Measurements from ENCODE around the gene SETD2. TPM values are rescaled to one million over a fixed set of nuclear protein-coding genes. Genes with fewer than 3 reads are reported as not detected.

The SETD2 gene
- total and polyA plus RNA-seq, 5 donors from 2014 or later: 10.4 to 93.7 (median 11.7) TPM

DNA sequence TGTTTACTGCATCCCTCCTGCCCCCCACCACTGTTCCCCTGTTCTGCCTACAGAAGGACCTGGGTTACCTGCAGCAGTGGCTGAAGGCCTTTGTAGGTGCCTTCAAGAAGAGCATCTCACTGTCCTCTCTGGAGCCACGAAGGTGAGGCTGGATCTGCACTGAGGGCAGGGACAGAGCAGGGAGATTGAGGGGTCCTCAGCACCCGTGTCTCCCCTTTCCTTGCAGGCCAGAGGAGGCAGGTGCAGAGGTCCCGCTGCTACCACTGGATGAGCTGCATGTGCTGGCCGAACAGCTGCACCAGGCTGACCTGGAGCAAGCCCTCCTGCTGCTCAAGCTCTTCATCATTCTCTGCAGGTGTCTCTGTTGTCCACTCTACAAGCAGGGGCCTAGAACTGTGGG, 175.3 kb downstream of the SETD2 start:
- no peaks in the 10 kb centered on the region for H3K27me3 Mint-ChIP-seq
- H3K9me3 Mint-ChIP-seq: no peaks in the 10 kb centered on the region
- DNase-seq: no peak
- peak overlapping the region; percentile 77 for H3K27ac ChIP-seq (ENCODE audit: insufficient read depth, low read length, poor library complexity, severe bottlenecking)
- H3K4me1 Mint-ChIP-seq: peaks cover 0 to 83% (median 45%) of the 10 kb centered on the region in 4 donors
- ATAC-seq (ENCODE audit: low read depth in 2 of 2): no peak
- no peaks in the 10 kb centered on the region for H3K9me3 ChIP-seq (ENCODE audit: control insufficient read depth in 2 of 2, low read length in 2 of 2)
- peaks cover 63% of the 10 kb centered on the region for H3K4me1 ChIP-seq (ENCODE audit: control insufficient read depth, insufficient read depth, low read length, poor library complexity, severe bottlenecking)
- H3K36me3 Mint-ChIP-seq: peaks cover 11% of the 10 kb centered on the region
- H3K4me3 ChIP-seq (ENCODE audit: low read depth, low read length): peak overlapping the region; percentile 51
- peak overlapping the region; percentile 2 to 91 (median 54) for H3K4me3 Mint-ChIP-seq
- no peaks in the 10 kb centered on the region for H3K27me3 ChIP-seq (ENCODE audit: control insufficient read depth, insufficient read depth, low read length)
- H3K36me3 ChIP-seq (ENCODE audit: control insufficient read depth, insufficient read depth, low read length): peaks cover 36% of the 10 kb centered on the region
- peak overlapping the region; percentile 90 to 92 (median 91) for H3K27ac Mint-ChIP-seq

DNA sequence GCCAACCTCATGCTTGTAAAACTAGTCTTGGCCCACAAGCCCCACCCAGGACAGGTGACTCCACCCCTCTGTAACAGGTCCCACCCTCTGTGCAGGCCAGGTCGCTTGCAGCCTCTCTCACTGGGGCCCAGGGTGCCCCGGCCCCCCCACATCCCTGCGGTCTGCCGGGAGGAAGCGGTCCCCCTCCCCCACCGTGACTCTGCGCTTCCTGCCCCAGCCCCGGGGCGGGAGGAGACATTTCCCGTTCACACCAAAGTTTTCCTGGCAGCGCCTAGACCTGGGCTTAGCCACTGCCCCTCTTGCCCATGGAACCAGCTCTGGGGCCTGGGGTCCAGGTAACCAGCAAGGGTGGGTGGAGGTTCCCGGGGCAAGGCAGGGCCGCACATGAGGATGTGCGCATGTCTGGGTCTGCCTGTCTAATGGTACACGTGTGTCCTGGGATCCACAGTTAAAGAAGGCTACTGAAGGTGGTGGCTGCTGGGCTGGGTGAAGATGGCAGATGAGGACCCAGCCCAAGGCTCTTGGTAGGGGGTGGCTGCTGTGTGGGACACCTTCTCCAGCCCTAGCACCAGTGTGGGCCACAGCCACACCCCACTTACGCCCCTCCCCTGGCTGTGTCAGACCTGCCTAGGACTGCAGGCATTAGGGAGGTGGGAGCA, 176.0 kb downstream of the SETD2 start:
- Histone ChIP-seq H3K9me3 (ENCODE audit: control insufficient read depth in 2 of 2, low read length in 2 of 2) (no peaks in the 10 kb centered on the region), H3K36me3 (ENCODE audit: control insufficient read depth, insufficient read depth, low read length) (peaks cover 29% of the 10 kb centered on the region), H3K4me1 (ENCODE audit: control insufficient read depth, insufficient read depth, low read length, poor library complexity, severe bottlenecking) (peaks cover 71% of the 10 kb centered on the region), H3K4me3 (ENCODE audit: low read depth, low read length) (peak overlapping the region; percentile 61), H3K27me3 (ENCODE audit: control insufficient read depth, insufficient read depth, low read length) (no peaks in the 10 kb centered on the region), H3K27ac (ENCODE audit: insufficient read depth, low read length, poor library complexity, severe bottlenecking) (peak overlapping the region; percentile 77)
- H3K27ac Mint-ChIP-seq: peak overlapping the region; percentile 92 to 97 (median 95)
- H3K27me3 Mint-ChIP-seq: no peaks in the 10 kb centered on the region
- H3K4me1 Mint-ChIP-seq: peaks cover 0 to 88% (median 46%) of the 10 kb centered on the region in 4 donors
- ATAC-seq (ENCODE audit: low read depth in 2 of 2) (peak; percentile 98 to 99), DNase-seq (peak; percentile 83 to 97 (median 91))
- no peaks in the 10 kb centered on the region for H3K9me3 Mint-ChIP-seq
- H3K36me3 Mint-ChIP-seq: peaks cover 11% of the 10 kb centered on the region
- H3K4me3 Mint-ChIP-seq: peak overlapping the region; percentile 85 to 93 (median 90)

- H3K27ac Mint-ChIP-seq: peak overlapping the region; percentile 92 to 97 (median 95)
- peak overlapping the region; percentile 85 to 93 (median 90) for H3K4me3 Mint-ChIP-seq
- peaks cover 25% of the 10 kb centered on the region for H3K36me3 ChIP-seq (ENCODE audit: control insufficient read depth, insufficient read depth, low read length)
- H3K4me1 Mint-ChIP-seq: peaks cover 0 to 90% (median 51%) of the 10 kb centered on the region in 4 donors
- H3K27me3 ChIP-seq (ENCODE audit: control insufficient read depth, insufficient read depth, low read length): no peaks in the 10 kb centered on the region
- peaks cover 76% of the 10 kb centered on the region for H3K4me1 ChIP-seq (ENCODE audit: control insufficient read depth, insufficient read depth, low read length, poor library complexity, severe bottlenecking)
- peaks cover 13% of the 10 kb centered on the region for H3K36me3 Mint-ChIP-seq
- no peaks in the 10 kb centered on the region for H3K9me3 Mint-ChIP-seq
- H3K27me3 Mint-ChIP-seq: no peaks in the 10 kb centered on the region
- ATAC-seq (ENCODE audit: low read depth in 2 of 2): peak; percentile 0 to 3
- peak overlapping the region; percentile 77 for H3K27ac ChIP-seq (ENCODE audit: insufficient read depth, low read length, poor library complexity, severe bottlenecking)
- DNase-seq: peak in 1 of 3 donors; percentile 23
- H3K9me3 ChIP-seq (ENCODE audit: control insufficient read depth in 2 of 2, low read length in 2 of 2): no peaks in the 10 kb centered on the region
- H3K4me3 ChIP-seq (ENCODE audit: low read depth, low read length): peak overlapping the region; percentile 61
Observed at GRCh38 chr3:46987319-46987742, 176.6 kb downstream of the SETD2 start.

GRCh38 chr3:46986782-46987310, 177.1 kb downstream of the SETD2 start:
- H3K27me3 Mint-ChIP-seq: no peaks in the 10 kb centered on the region
- H3K36me3 Mint-ChIP-seq: peaks cover 13% of the 10 kb centered on the region
- ATAC-seq (ENCODE audit: low read depth in 2 of 2): no peak
- Histone ChIP-seq H3K27ac (ENCODE audit: insufficient read depth, low read length, poor library complexity, severe bottlenecking) (peak overlapping the region; percentile 77), H3K4me1 (ENCODE audit: control insufficient read depth, insufficient read depth, low read length, poor library complexity, severe bottlenecking) (peaks cover 81% of the 10 kb centered on the region), H3K9me3 (ENCODE audit: control insufficient read depth in 2 of 2, low read length in 2 of 2) (no peaks in the 10 kb centered on the region), H3K27me3 (ENCODE audit: control insufficient read depth, insufficient read depth, low read length) (no peaks in the 10 kb centered on the region), H3K4me3 (ENCODE audit: low read depth, low read length) (peak overlapping the region; percentile 61), H3K36me3 (ENCODE audit: control insufficient read depth, insufficient read depth, low read length) (peaks cover 23% of the 10 kb centered on the region)
- H3K9me3 Mint-ChIP-seq: no peaks in the 10 kb centered on the region
- DNase-seq: no peak
- H3K4me1 Mint-ChIP-seq: peaks cover 0 to 93% (median 53%) of the 10 kb centered on the region in 4 donors
- peak overlapping the region; percentile 85 to 93 (median 90) for H3K4me3 Mint-ChIP-seq
- H3K27ac Mint-ChIP-seq: peak overlapping the region; percentile 92 to 97 (median 95)

- Histone ChIP-seq H3K4me1 (ENCODE audit: control insufficient read depth, insufficient read depth, low read length, poor library complexity, severe bottlenecking) (peaks cover 88% of the 10 kb centered on the region), H3K27me3 (ENCODE audit: control insufficient read depth, insufficient read depth, low read length) (no peaks in the 10 kb centered on the region), H3K9me3 (ENCODE audit: control insufficient read depth in 2 of 2, low read length in 2 of 2) (no peaks in the 10 kb centered on the region), H3K36me3 (ENCODE audit: control insufficient read depth, insufficient read depth, low read length) (peaks cover 17% of the 10 kb centered on the region), H3K4me3 (ENCODE audit: low read depth, low read length) (peak overlapping the region; percentile 4), H3K27ac (ENCODE audit: insufficient read depth, low read length, poor library complexity, severe bottlenecking) (peak overlapping the region; percentile 77)
- Mint-ChIP-seq H3K27ac (peak overlapping the region; percentile 92 to 97 (median 95)), H3K27me3 (no peaks in the 10 kb centered on the region), H3K4me1 (peaks cover 0 to 98% (median 57%) of the 10 kb centered on the region in 4 donors), H3K9me3 (no peaks in the 10 kb centered on the region), H3K36me3 (peaks cover 13% of the 10 kb centered on the region), H3K4me3 (peak overlapping the region; percentile 47 to 91 (median 86))
- no peak for ATAC-seq (ENCODE audit: low read depth in 2 of 2)
- no peak for DNase-seq
Observed at GRCh38 chr3:46986055-46986730, 177.7 kb downstream of the SETD2 start.

- Histone ChIP-seq H3K27me3 (ENCODE audit: control insufficient read depth, insufficient read depth, low read length) (no peaks in the 10 kb centered on the region), H3K4me3 (ENCODE audit: low read depth, low read length) (no peak overlapping the region), H3K4me1 (ENCODE audit: control insufficient read depth, insufficient read depth, low read length, poor library complexity, severe bottlenecking) (peaks cover 94% of the 10 kb centered on the region), H3K27ac (ENCODE audit: insufficient read depth, low read length, poor library complexity, severe bottlenecking) (peak overlapping the region; percentile 49), H3K36me3 (ENCODE audit: control insufficient read depth, insufficient read depth, low read length) (peaks cover 11% of the 10 kb centered on the region), H3K9me3 (ENCODE audit: control insufficient read depth in 2 of 2, low read length in 2 of 2) (no peaks in the 10 kb centered on the region)
- Mint-ChIP-seq H3K9me3 (no peaks in the 10 kb centered on the region), H3K27ac (peak overlapping the region; percentile 92 to 97 (median 95)), H3K36me3 (peaks cover 13% of the 10 kb centered on the region), H3K27me3 (no peaks in the 10 kb centered on the region), H3K4me1 (peaks cover 0 to 97% (median 59%) of the 10 kb centered on the region in 4 donors), H3K4me3 (peak overlapping the region in 2 of 4 donors; percentile 85 to 91)
- no peak for ATAC-seq (ENCODE audit: low read depth in 2 of 2)
- no peak for DNase-seq
Observed at GRCh38 chr3:46985588-46985987, 178.3 kb downstream of the SETD2 start.

DNA sequence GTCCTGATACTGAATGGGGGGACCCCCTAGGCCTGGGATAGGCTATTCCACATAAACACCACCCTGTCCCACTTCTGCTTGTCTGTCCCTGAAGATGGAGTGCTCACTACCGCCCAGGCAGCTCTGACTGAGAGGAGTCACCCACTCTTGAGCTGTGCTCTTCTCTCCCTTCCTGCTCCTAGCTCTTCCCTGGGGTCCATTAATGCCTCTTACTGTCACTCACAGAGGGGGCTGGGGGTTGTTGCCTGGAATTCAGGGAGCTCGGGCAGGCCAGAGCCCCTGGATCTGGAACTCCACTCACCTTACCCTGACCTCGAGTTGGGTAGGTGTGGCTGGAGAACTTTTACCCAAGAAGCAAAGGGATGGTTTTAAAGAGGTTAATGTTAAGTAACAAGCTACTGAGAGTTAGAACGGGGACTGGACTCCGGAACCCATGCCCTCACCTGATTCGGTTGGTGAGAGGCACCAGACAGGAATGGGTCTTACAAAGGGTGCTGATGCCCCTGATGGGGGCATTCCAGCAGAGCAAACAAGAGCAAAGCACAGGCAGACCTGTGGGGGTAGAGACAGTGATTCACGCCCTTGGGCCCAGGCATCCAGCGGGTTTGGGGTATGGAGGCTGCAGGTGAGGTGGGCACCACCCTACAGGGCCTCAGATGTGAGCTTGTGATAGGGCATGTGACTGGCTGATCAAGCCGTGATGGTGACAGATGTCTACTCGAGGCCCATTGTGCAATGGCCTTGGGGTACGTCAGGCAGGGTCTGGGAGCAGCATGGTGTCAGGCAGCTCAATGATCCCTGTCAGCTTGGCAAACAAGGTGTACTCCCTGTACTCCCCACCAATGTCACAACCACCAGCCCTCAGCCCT, 179.1 kb downstream of the SETD2 start:
- no peaks in the 10 kb centered on the region for H3K9me3 Mint-ChIP-seq
- Histone ChIP-seq H3K9me3 (ENCODE audit: control insufficient read depth in 2 of 2, low read length in 2 of 2) (no peaks in the 10 kb centered on the region), H3K27ac (ENCODE audit: insufficient read depth, low read length, poor library complexity, severe bottlenecking) (peak overlapping the region; percentile 47), H3K4me3 (ENCODE audit: low read depth, low read length) (no peak overlapping the region), H3K4me1 (ENCODE audit: control insufficient read depth, insufficient read depth, low read length, poor library complexity, severe bottlenecking) (peaks cover 98% of the 10 kb centered on the region), H3K36me3 (ENCODE audit: control insufficient read depth, insufficient read depth, low read length) (peaks cover 6% of the 10 kb centered on the region), H3K27me3 (ENCODE audit: control insufficient read depth, insufficient read depth, low read length) (no peaks in the 10 kb centered on the region)
- no peaks in the 10 kb centered on the region for H3K27me3 Mint-ChIP-seq
- H3K4me1 Mint-ChIP-seq: peaks cover 0 to 94% (median 55%) of the 10 kb centered on the region in 4 donors
- H3K27ac Mint-ChIP-seq: peak overlapping the region; percentile 82 to 92 (median 84)
- H3K4me3 Mint-ChIP-seq: peak overlapping the region; percentile 59 to 91 (median 72)
- ATAC-seq (ENCODE audit: low read depth in 2 of 2) (no peak), DNase-seq (no peak)
- H3K36me3 Mint-ChIP-seq: peaks cover 8% of the 10 kb centered on the region
